H1 (cell line): ENCODE results near the gene GABRR1. TPM values are rescaled to one million over a fixed set of nuclear protein-coding genes. Genes with fewer than 3 reads are reported as not detected.

Experiments used
- polyA plus RNA-seq, 7 experiments: library from polyadenylated mRNA; depleted of rRNA in 3 of 7; stranded (reverse) in 5 of 7; unstranded in 2 of 7; fragments of >200 nt in 5 of 7; fragments of 200-250 nt in 2 of 7; gene quantifications; 1 replicate in 5 of 7; 2 replicates in 1 of 7; 4 replicates in 1 of 7; pipeline versions ENCODE4 v1.2.1 to v1.2.3, GENCODE V29; 2011 to 2013; ENCODE audit warnings: missing spikeins in 2 of 7, mixed read lengths in 2 of 7
- total RNA-seq: library from RNA; stranded (reverse); fragmentation: NEBNext Ultra II Directional; extraction: Animal tissue kit (Norgen Biotek cat#: 25700); gene quantifications from 2 replicates; pipeline ENCODE4 v1.2.1, GENCODE V29; 2021
- TF ChIP-seq, protein P1 (sequence below): fragments of 300-600 bp; sonication (generic); IDR thresholded peaks from 2 replicates; pipeline ENCODE4 v1.7.1; 2012; ENCODE audit warnings: low read length, moderate library complexity, mild to moderate bottlenecking, inconsistent platforms; ENCODE audit not compliant: insufficient replicate concordance

Gene GABRR1
- total and polyA plus RNA-seq, 2 of the 8 experiments (the other 6 are each of a cell fraction or from before 2014, with no cell fraction given), result 0.60 to 0.63 TPM

DNA sequence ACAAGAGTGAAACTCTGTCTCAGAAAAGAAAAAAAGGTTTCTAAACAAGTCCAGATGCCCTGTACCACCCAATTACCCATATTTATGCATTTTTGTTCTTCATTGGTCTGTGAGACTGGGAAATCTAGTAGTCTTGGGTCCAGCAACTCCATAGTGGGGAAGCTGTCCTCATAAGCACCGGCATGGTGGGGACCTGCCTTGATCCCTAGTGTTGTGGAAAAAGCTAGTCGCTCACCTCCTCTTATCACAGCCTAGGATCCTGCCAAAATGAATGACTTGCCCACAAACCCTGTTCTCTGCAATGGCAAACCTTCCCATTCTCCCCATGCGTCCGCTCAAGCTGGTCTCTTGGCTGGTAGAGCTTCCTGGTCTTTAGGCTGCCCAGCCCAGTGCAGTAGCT, 38.3 kb upstream of the GABRR1 start (continued):
- TF ChIP-seq, protein P1, sequence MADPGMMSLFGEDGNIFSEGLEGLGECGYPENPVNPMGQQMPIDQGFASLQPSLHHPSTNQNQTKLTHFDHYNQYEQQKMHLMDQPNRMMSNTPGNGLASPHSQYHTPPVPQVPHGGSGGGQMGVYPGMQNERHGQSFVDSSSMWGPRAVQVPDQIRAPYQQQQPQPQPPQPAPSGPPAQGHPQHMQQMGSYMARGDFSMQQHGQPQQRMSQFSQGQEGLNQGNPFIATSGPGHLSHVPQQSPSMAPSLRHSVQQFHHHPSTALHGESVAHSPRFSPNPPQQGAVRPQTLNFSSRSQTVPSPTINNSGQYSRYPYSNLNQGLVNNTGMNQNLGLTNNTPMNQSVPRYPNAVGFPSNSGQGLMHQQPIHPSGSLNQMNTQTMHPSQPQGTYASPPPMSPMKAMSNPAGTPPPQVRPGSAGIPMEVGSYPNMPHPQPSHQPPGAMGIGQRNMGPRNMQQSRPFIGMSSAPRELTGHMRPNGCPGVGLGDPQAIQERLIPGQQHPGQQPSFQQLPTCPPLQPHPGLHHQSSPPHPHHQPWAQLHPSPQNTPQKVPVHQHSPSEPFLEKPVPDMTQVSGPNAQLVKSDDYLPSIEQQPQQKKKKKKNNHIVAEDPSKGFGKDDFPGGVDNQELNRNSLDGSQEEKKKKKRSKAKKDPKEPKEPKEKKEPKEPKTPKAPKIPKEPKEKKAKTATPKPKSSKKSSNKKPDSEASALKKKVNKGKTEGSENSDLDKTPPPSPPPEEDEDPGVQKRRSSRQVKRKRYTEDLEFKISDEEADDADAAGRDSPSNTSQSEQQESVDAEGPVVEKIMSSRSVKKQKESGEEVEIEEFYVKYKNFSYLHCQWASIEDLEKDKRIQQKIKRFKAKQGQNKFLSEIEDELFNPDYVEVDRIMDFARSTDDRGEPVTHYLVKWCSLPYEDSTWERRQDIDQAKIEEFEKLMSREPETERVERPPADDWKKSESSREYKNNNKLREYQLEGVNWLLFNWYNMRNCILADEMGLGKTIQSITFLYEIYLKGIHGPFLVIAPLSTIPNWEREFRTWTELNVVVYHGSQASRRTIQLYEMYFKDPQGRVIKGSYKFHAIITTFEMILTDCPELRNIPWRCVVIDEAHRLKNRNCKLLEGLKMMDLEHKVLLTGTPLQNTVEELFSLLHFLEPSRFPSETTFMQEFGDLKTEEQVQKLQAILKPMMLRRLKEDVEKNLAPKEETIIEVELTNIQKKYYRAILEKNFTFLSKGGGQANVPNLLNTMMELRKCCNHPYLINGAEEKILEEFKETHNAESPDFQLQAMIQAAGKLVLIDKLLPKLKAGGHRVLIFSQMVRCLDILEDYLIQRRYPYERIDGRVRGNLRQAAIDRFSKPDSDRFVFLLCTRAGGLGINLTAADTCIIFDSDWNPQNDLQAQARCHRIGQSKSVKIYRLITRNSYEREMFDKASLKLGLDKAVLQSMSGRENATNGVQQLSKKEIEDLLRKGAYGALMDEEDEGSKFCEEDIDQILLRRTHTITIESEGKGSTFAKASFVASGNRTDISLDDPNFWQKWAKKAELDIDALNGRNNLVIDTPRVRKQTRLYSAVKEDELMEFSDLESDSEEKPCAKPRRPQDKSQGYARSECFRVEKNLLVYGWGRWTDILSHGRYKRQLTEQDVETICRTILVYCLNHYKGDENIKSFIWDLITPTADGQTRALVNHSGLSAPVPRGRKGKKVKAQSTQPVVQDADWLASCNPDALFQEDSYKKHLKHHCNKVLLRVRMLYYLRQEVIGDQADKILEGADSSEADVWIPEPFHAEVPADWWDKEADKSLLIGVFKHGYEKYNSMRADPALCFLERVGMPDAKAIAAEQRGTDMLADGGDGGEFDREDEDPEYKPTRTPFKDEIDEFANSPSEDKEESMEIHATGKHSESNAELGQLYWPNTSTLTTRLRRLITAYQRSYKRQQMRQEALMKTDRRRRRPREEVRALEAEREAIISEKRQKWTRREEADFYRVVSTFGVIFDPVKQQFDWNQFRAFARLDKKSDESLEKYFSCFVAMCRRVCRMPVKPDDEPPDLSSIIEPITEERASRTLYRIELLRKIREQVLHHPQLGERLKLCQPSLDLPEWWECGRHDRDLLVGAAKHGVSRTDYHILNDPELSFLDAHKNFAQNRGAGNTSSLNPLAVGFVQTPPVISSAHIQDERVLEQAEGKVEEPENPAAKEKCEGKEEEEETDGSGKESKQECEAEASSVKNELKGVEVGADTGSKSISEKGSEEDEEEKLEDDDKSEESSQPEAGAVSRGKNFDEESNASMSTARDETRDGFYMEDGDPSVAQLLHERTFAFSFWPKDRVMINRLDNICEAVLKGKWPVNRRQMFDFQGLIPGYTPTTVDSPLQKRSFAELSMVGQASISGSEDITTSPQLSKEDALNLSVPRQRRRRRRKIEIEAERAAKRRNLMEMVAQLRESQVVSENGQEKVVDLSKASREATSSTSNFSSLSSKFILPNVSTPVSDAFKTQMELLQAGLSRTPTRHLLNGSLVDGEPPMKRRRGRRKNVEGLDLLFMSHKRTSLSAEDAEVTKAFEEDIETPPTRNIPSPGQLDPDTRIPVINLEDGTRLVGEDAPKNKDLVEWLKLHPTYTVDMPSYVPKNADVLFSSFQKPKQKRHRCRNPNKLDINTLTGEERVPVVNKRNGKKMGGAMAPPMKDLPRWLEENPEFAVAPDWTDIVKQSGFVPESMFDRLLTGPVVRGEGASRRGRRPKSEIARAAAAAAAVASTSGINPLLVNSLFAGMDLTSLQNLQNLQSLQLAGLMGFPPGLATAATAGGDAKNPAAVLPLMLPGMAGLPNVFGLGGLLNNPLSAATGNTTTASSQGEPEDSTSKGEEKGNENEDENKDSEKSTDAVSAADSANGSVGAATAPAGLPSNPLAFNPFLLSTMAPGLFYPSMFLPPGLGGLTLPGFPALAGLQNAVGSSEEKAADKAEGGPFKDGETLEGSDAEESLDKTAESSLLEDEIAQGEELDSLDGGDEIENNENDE, result no peak
